H1 (cell line): ENCODE measurements around the gene VCP. TPM values are rescaled to one million over a fixed set of nuclear protein-coding genes. Genes with fewer than 3 reads are reported as not detected.
A peak's percentile ranks its signal among the peaks of the same experiment; 100 is the strongest.

Experiments used
- CTCF ChIA-PET: fragments of 300-600 bp; sonication (Branson Sonifier 250); formaldehyde crosslinking; loops from one replicate; lab custom pipeline; 2021; ENCODE audit not compliant: partially characterized antibody; lab: Charles Lee
- POLR2A ChIA-PET: fragments of 300-600 bp; sonication (Branson Sonifier 250); formaldehyde crosslinking; loops from one replicate; lab custom pipeline; 2021; ENCODE audit warnings: inconsistent platforms; ENCODE audit not compliant: partially characterized antibody; lab: Charles Lee
- DNase-seq, 2 experiments: peaks; one replicate each; pipeline versions ENCODE4 v3.0.0 to v3.0.0-alpha.2; 2010 to 2022; ENCODE audit warnings: low spot score in 2 of 2, low read depth in 1 of 2, mixed read lengths in 1 of 2
- FAIRE-seq: peaks from 2 replicates; lab custom pipeline; 2011; peaks lifted over from hg19 to GRCh38; lab: Jason Lieb, UNC
- H2AFZ ChIP-seq: 2 replicates; pipeline ENCODE4 v1.8.1; 2012; ENCODE audit warnings: low read length, inconsistent platforms
- H2AK5ac ChIP-seq: 2 replicates; pipeline ENCODE4 v1.6.1; 2013; ENCODE audit warnings: low read depth, low read length
- H2BK120ac ChIP-seq: replicated peaks from 2 replicates; pipeline ENCODE3; 2013; ENCODE audit warnings: low read depth, low read length, inconsistent platforms
- H2BK12ac ChIP-seq: 2 replicates; pipeline ENCODE4 v1.6.1; 2013; ENCODE audit warnings: low read depth, low read length
- H2BK15ac ChIP-seq: 2 replicates; pipeline ENCODE4 v1.6.1; 2013; ENCODE audit warnings: low read length
- H2BK20ac ChIP-seq: 2 replicates; pipeline ENCODE4 v1.6.1; 2013; ENCODE audit warnings: low read length
- H2BK5ac ChIP-seq: 2 replicates; pipeline ENCODE4 v1.6.1; 2013; ENCODE audit warnings: low read depth, low read length
- H3K14ac ChIP-seq: 2 replicates; pipeline ENCODE4 v1.6.1; 2013; ENCODE audit warnings: inconsistent platforms; ENCODE audit not compliant: insufficient read length
- H3K18ac ChIP-seq: 2 replicates; pipeline ENCODE4 v1.6.1; 2013; ENCODE audit warnings: low read length; ENCODE audit errors: extremely low read depth
- H3K23ac ChIP-seq: 2 replicates; pipeline ENCODE4 v1.6.1; 2013; ENCODE audit warnings: inconsistent platforms; ENCODE audit not compliant: insufficient read length
- H3K23me2 ChIP-seq: 2 replicates; pipeline ENCODE4 v1.6.1; 2013; ENCODE audit warnings: low read depth, low read length
- H3K27ac ChIP-seq: 2 replicates; pipeline ENCODE4 v1.6.1; 2011; ENCODE audit warnings: low read depth, low read length, inconsistent platforms
- H3K27me3 ChIP-seq, 4 experiments: replicated peaks in 1 of 4; 1 replicate in 1 of 4; 2 replicates in 3 of 4; pipeline versions ENCODE4 v1.6.1 to v1.8.1; 2011 to 2013; ENCODE audit warnings: low read length in 3 of 4, mild to moderate bottlenecking in 3 of 4, inconsistent platforms in 2 of 4, mixed read lengths in 2 of 4, moderate library complexity in 1 of 4; ENCODE audit not compliant: control insufficient read depth in 3 of 4, insufficient read depth in 3 of 4; ENCODE audit errors: extremely low read depth in 1 of 4
- H3K36me3 ChIP-seq, 4 experiments: 2 replicates each; pipeline versions ENCODE4 v1.6.1 to v1.8.1; 2011 to 2013; ENCODE audit warnings: mild to moderate bottlenecking in 4 of 4, low read length in 3 of 4, moderate library complexity in 2 of 4, control low read depth in 1 of 4, inconsistent platforms in 1 of 4; ENCODE audit not compliant: insufficient read depth in 4 of 4, control insufficient read depth in 2 of 4
- H3K4ac ChIP-seq: replicated peaks from 2 replicates; pipeline ENCODE3; 2013; ENCODE audit warnings: low read length, low read depth, mixed read lengths, inconsistent platforms; ENCODE audit not compliant: insufficient read length
- H3K4me1 ChIP-seq, 4 experiments: replicated peaks in 1 of 4; 1 replicate in 1 of 4; 2 replicates in 3 of 4; pipeline versions ENCODE4 v1.6.1 to v1.8.1; 2011 to 2013; ENCODE audit warnings: low read length in 3 of 4, inconsistent platforms in 2 of 4, mixed read lengths in 1 of 4; ENCODE audit not compliant: insufficient read depth in 4 of 4, control insufficient read depth in 3 of 4
- H3K4me2 ChIP-seq, 2 experiments: 2 replicates each; pipeline versions ENCODE4 v1.6.1 to v1.8.1; 2011 to 2013; ENCODE audit warnings: low read depth in 2 of 2, low read length in 2 of 2, control low read depth in 1 of 2, inconsistent platforms in 1 of 2, mild to moderate bottlenecking in 1 of 2; ENCODE audit not compliant: insufficient read depth in 1 of 2
- H3K4me3 ChIP-seq, 4 experiments: fragments of 200-600, 300-600 bp in 1 of 4; sonication (generic), shearing (Covaris generic), sonication (Bioruptor Twin) in 1 of 4; 2 replicates each; pipeline versions ENCODE4 v1.5.1 to v1.8.1; 2011 to 2016; ENCODE audit warnings: low read length in 4 of 4, low read depth in 3 of 4, control low read depth in 2 of 4, inconsistent platforms in 2 of 4, mild to moderate bottlenecking in 2 of 4, mixed read lengths in 1 of 4, moderate library complexity in 1 of 4; ENCODE audit not compliant: insufficient read depth in 2 of 4; ENCODE audit errors: extremely low read depth in 1 of 4
- H3K56ac ChIP-seq: replicated peaks from 2 replicates; pipeline ENCODE3; 2013; ENCODE audit warnings: low read depth, mild to moderate bottlenecking, mixed read lengths, low read length, inconsistent platforms; ENCODE audit not compliant: insufficient read length
- H3K79me1 ChIP-seq: 2 replicates; pipeline ENCODE4 v1.6.1; 2013; ENCODE audit warnings: low read depth, low read length, control low read depth
- H3K79me2 ChIP-seq, 2 experiments: 2 replicates each; pipeline versions ENCODE4 v1.6.1 to v1.8.1; 2012 to 2013; ENCODE audit warnings: low read length in 2 of 2, mild to moderate bottlenecking in 2 of 2, inconsistent platforms in 1 of 2; ENCODE audit not compliant: insufficient read depth in 2 of 2, control insufficient read depth in 1 of 2
- H3K9ac ChIP-seq, 4 experiments: replicated peaks in 1 of 4; 1 replicate in 1 of 4; 2 replicates in 3 of 4; pipeline versions ENCODE4 v1.6.1 to v1.8.1; 2011 to 2013; ENCODE audit warnings: low read depth in 3 of 4, low read length in 3 of 4, control low read depth in 2 of 4, mild to moderate bottlenecking in 2 of 4, moderate library complexity in 2 of 4, inconsistent platforms in 1 of 4; ENCODE audit errors: extremely low read depth in 1 of 4
- H3K9me3 ChIP-seq, 2 experiments: 2 replicates each; pipeline versions ENCODE4 v1.6.1 to v1.8.1; 2012 to 2013; ENCODE audit warnings: mild to moderate bottlenecking in 2 of 2, moderate library complexity in 2 of 2, control low read depth in 1 of 2, inconsistent platforms in 1 of 2, low read depth in 1 of 2, low read length in 1 of 2, mixed read lengths in 1 of 2; ENCODE audit not compliant: insufficient read depth in 2 of 2
- H4K20me1 ChIP-seq, 2 experiments: replicated peaks in 1 of 2; 2 replicates each; pipeline versions ENCODE3 to v1.8.1; 2011 to 2013; ENCODE audit warnings: inconsistent platforms in 2 of 2, low read length in 2 of 2, mild to moderate bottlenecking in 1 of 2; ENCODE audit not compliant: insufficient read depth in 2 of 2, control insufficient read depth in 1 of 2
- H4K5ac ChIP-seq: 2 replicates; pipeline ENCODE4 v1.6.1; 2013; ENCODE audit warnings: low read length, low read depth, mixed read lengths, inconsistent platforms; ENCODE audit not compliant: insufficient read length
- H4K8ac ChIP-seq: 2 replicates; pipeline ENCODE4 v1.8.0; 2013; ENCODE audit warnings: mild to moderate bottlenecking, moderate library complexity, low read length, inconsistent platforms; ENCODE audit not compliant: insufficient read depth; ENCODE audit errors: extremely low read depth
- H4K91ac ChIP-seq: replicated peaks from 2 replicates; pipeline ENCODE3; 2013; ENCODE audit warnings: low read length, mixed read lengths, inconsistent platforms; ENCODE audit not compliant: insufficient read length
- TAF1 ChIP-seq: IDR thresholded peaks from 2 replicates; pipeline ENCODE4 v1.6.1; 2011; ENCODE audit warnings: mild to moderate bottlenecking, low read depth, low read length
- WGBS, 2 experiments: shearing (Covaris generic) in 1 of 2; methylation state at CpG; one replicate each; pipeline versions ENCODE4 v1.1.6 to v1.1.7; 2013 to 2015; ENCODE audit warnings: low lambda C conversion rate in 2 of 2, mixed read lengths in 2 of 2, inconsistent platforms in 1 of 2, low coverage in 1 of 2, missing lambda C conversion rate in 1 of 2; ENCODE audit not compliant: insufficient replicate concordance in 2 of 2, insufficient coverage in 1 of 2, insufficient read length in 1 of 2; ENCODE audit errors: extremely low coverage in 1 of 2, missing lambda C conversion rate in 1 of 2; 5-methylcytosine and 5-hydroxymethylcytosine counted together
- polyA plus RNA-seq, 7 experiments: library from polyadenylated mRNA; depleted of rRNA in 3 of 7; stranded (reverse) in 5 of 7; unstranded in 2 of 7; fragments of >200 nt in 5 of 7; fragments of 200-250 nt in 2 of 7; gene quantifications; 1 replicate in 5 of 7; 2 replicates in 1 of 7; 4 replicates in 1 of 7; pipeline versions ENCODE4 v1.2.1 to v1.2.3, GENCODE V29; 2011 to 2013; ENCODE audit warnings: missing spikeins in 2 of 7, mixed read lengths in 2 of 7
- total RNA-seq: library from RNA; stranded (reverse); fragmentation: NEBNext Ultra II Directional; extraction: Animal tissue kit (Norgen Biotek cat#: 25700); gene quantifications from 2 replicates; pipeline ENCODE4 v1.2.1, GENCODE V29; 2021

Gene VCP
- total and polyA plus RNA-seq, 2 of the 8 experiments (the other 6 are each of a cell fraction or from before 2014, with no cell fraction given): 173 to 375 TPM

DNA sequence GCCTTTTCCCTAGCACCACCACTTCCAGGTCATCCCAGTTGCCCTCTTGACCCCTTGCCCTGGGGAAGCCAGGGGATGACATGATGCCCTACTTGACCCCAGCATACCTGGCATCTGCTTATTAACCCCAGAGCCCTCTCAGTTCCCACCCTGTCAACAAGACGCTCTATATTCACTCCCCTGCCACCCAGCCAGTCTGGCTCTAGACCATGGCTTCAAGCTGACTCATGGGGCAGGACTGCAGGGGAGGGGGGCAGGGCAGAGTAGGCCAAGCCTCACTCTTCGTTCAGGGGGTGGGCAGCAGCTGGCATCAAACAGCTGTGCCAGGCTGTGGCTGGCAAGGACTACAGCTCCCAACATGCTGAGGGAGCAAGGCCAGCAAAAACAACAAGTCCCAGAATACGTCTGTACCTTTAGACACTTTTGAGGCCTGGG is 37.9 kb upstream of the VCP start:
- H3K14ac ChIP-seq: no peak overlapping the region
- H4K91ac ChIP-seq: no peak overlapping the region
- H3K4me3 ChIP-seq: peak overlapping the region in 2 of 4 experiments; percentile 82 to 87; a peak in 2 of 8 replicates
- no peak overlapping the region for H3K4ac ChIP-seq
- H3K56ac ChIP-seq: no peak overlapping the region
- peaks cover 0 to 5% (median 1%) of the 10 kb centered on the region in 4 experiments; a peak in 3 of 8 replicates for H3K36me3 ChIP-seq
- POLR2A ChIA-PET: interaction anchor here (0.7 to 10.3 kb wide), 5 partner anchors 10 to 119 kb away, joined by 3 to 151 read pairs (median 5); partner anchors contain the start of genes FANCG, PIGO, STOML2 and VCP
- no peak overlapping the region for H3K23ac ChIP-seq
- H3K79me1 ChIP-seq: no peaks in the 10 kb centered on the region
- H4K5ac ChIP-seq: no peak overlapping the region
- DNase-seq (no peak), FAIRE-seq (no peak)
- no peak overlapping the region for H4K8ac ChIP-seq
- peak overlapping the region; percentile 64 to 93; a peak in 3 of 4 replicates for H3K4me2 ChIP-seq
- H3K9ac ChIP-seq: no peak overlapping the region
- CTCF ChIA-PET: interaction anchor here (1.5 kb wide), 1 partner anchor 13 kb away, joined by 5 read pairs; no protein-coding TSS in a partner anchor
- H2AK5ac ChIP-seq: peak overlapping the region; percentile 24; the same call in 1 of the 2 replicates
- no peaks in the 10 kb centered on the region; a peak in 1 of 4 replicates for H3K79me2 ChIP-seq
- H3K27ac ChIP-seq: no peak overlapping the region
- no peak overlapping the region for H2BK5ac ChIP-seq
- no peaks in the 10 kb centered on the region for H3K9me3 ChIP-seq
- H2BK120ac ChIP-seq: no peak overlapping the region
- H3K27me3 ChIP-seq: no peaks in the 10 kb centered on the region
- H2BK12ac ChIP-seq: no peak overlapping the region
- H4K20me1 ChIP-seq: peaks cover 4 to 5% of the 10 kb centered on the region in 2 experiments
- no peak overlapping the region for H2BK15ac ChIP-seq
- no peak overlapping the region for H2BK20ac ChIP-seq
- no peak overlapping the region for H2AFZ ChIP-seq
- H3K18ac ChIP-seq: no peak overlapping the region
- H3K4me1 ChIP-seq: peaks cover 4 to 21% (median 10%) of the 10 kb centered on the region in 4 experiments; a peak in 6 of 7 replicates
- H3K23me2 ChIP-seq: peaks cover 13% of the 10 kb centered on the region; the same call in 1 of the 2 replicates
- 68% methylated on average over 3 of the region's 3 CpGs; no CpG with 5 or more reads in 1 of the 2 experiments for WGBS, 2 experiments
- no peak for TF ChIP-seq TAF1
